KOPT-K1 (cell line): Measurements from ENCODE around the gene IL18R1.

Experiments
- H3K27ac ChIP-seq: fragments of 200-600 bp; sonication (generic); 2 replicates; pipeline ENCODE4 v1.5.1; 2016; ENCODE audit warnings: antibody characterized with exemption, mild to moderate bottlenecking, low read depth, low read length; ENCODE audit not compliant: poor library complexity, severe bottlenecking
- H3K36me3 ChIP-seq: fragments of 200-600 bp; sonication (generic); 2 replicates; pipeline ENCODE4 v1.5.1; 2017; ENCODE audit warnings: antibody characterized with exemption, mild to moderate bottlenecking, low read length, moderate library complexity; ENCODE audit not compliant: insufficient read depth
- H3K9me3 ChIP-seq: fragments of 200-600 bp; sonication (generic); 2 replicates; pipeline ENCODE4 v1.5.1; 2017; ENCODE audit warnings: antibody characterized with exemption, low read length, mild to moderate bottlenecking; ENCODE audit not compliant: insufficient read depth, poor library complexity, severe bottlenecking

Gene IL18R1

DNA sequence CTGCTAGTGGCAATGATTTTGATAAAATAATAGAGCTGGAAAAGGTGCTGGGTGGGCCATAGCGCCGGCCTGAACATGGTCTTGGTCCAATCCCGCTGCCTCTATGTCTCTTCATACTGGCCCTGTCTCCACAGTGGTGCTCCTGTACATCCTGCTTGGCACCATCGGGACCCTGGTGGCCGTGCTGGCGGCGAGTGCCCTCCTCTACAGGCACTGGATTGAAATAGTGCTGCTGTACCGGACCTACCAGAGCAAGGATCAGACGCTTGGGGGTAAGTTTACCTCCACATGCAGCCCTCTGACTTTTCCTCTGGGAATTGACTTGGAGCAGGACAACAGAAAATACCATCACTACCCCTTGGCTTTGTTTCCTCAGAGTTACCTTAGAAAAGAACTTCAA is 91.3 kb downstream of the IL18R1 start:
- H3K9me3 ChIP-seq = no peaks in the 10 kb centered on the region
- H3K27ac ChIP-seq = no peak overlapping the region
- no peaks in the 10 kb centered on the region for H3K36me3 ChIP-seq
